GM12872 (cell line): ENCODE data around the gene TLK2.

Source experiments
- TF ChIP-seq, protein P1 (sequence below): IDR thresholded peaks from 3 replicates; pipeline ENCODE4 v1.5.1; 2011; ENCODE audit warnings: low read depth, mild to moderate bottlenecking, low read length, moderate library complexity; ENCODE audit not compliant: insufficient read depth

Gene TLK2

DNA sequence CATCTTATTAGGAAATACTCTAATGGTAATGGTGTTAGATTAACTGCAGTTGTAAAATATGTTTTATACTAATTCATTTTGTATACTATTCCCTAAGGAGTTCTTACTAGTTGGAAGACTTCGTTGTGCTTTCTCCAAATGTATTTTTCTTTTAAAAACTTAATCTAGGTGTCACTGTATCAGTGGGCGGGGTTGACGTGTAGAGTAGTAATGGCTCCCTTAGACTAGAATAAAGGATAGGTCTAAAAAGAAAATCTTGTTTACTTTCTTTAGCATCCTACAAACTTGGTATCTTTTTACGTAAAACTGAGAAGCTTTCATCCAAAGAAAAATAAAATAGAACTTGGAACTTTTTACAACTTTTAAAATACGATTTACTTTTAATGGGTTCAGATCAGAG, 93.9 kb downstream of the TLK2 start:
- TF ChIP-seq, protein P1, sequence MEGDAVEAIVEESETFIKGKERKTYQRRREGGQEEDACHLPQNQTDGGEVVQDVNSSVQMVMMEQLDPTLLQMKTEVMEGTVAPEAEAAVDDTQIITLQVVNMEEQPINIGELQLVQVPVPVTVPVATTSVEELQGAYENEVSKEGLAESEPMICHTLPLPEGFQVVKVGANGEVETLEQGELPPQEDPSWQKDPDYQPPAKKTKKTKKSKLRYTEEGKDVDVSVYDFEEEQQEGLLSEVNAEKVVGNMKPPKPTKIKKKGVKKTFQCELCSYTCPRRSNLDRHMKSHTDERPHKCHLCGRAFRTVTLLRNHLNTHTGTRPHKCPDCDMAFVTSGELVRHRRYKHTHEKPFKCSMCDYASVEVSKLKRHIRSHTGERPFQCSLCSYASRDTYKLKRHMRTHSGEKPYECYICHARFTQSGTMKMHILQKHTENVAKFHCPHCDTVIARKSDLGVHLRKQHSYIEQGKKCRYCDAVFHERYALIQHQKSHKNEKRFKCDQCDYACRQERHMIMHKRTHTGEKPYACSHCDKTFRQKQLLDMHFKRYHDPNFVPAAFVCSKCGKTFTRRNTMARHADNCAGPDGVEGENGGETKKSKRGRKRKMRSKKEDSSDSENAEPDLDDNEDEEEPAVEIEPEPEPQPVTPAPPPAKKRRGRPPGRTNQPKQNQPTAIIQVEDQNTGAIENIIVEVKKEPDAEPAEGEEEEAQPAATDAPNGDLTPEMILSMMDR, result no peak

DNA sequence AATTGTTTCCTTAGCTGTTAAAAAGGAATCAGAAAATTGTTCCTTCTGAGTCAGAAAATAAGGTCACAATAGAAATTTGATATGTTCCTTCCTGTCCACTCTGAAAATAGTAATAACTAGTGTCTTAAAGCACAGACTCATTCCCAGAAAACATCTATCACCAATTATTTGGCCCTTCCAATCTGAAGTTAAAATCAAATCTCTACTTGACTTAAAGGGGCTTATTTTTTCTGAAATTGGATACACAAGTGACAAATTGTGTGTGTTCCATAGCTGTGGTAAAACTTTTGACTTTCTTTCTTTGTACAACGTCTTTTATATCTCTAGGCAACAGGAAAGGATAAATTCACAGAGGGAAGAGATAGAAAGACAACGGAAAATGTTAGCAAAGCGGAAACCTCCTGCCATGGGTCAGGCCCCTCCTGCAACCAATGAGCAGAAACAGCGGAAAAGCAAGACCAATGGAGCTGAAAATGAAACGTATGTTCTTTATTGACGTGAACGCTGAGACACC, 94.3 kb downstream of the TLK2 start:
- TF ChIP-seq, protein P1, result no peak

- TF ChIP-seq, protein P1, result no peak
These were observed 95.0 kb downstream of the TLK2 start for GRCh38 chr17:62573480-62574117.

- TF ChIP-seq, protein P1, result no peak
These were observed 97.8 kb downstream of the TLK2 start for GRCh38 chr17:62576382-62576781.

DNA sequence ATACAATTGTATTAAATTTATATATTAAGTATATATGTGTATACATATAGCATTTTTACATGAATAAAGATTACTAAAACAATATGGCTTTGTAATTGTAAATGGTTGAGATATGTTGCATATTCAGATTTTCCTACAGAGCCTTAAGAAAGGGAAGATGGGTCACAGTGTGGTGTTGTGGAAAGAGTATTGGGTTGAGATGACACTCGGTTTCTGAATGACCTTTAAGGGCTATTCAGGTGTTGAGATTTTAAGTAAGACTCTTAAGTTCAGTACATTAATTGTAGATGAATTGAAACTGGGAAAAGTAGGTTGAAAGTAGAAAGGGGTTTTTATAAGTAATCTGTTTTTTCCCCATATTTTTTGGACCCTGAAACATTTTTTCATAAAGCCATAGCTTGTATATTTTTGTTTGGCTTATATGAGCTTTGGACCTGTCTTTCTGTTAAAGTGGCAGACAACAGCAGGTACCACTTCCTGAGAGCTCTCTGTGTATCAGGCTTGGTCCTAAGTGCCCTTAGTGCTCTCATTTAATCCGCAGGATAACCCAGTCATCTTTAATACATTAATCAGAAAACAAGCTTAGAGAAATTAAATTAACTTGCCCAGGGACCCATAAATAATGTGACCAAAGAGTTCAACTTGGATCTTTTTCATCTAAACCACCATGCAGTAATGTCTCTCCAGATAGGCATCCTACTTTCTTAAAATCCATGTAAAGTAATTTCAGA, 100.3 kb downstream of the TLK2 start:
- TF ChIP-seq, protein P1, result no peak

DNA sequence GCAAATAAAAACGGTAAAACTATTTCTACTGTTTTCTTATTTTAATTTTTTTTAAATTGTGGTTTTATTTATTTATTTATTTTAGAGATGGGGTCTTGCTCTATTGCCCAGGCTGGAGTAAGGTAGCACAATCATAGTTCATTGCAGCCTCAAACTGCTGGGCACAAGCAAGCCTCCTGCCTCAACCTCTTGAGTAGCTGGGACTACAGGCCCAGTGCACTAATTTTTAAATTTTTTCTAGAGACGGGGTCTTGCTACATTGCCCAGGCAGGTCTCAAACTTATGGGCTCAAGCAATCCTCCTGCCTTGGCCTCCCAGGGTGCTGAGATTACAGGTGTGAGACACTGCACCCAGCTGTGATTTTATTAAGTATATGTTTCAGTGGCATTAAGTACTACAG, 102.3 kb downstream of the TLK2 start:
- TF ChIP-seq, protein P1, result no peak

- TF ChIP-seq, protein P1, result no peak
These were observed 103.1 kb downstream of the TLK2 start for GRCh38 chr17:62581764-62582163.
